Astrocyte (in vitro differentiated cells and primary cell): ENCODE data around the gene HOXA10. TPM values are rescaled to one million over a fixed set of nuclear protein-coding genes. Genes with fewer than 3 reads are reported as not detected.
A peak's percentile ranks its signal among the peaks of the same experiment; 100 is the strongest.

Experiments used
- DNase-seq: peaks from one replicate; pipeline ENCODE4 v3.0.0-alpha.2; 2010; ENCODE audit warnings: low read depth
- FAIRE-seq: peaks from 2 replicates; lab custom pipeline; 2011; peaks lifted over from hg19 to GRCh38; lab: Jason Lieb, UNC
- H2AFZ ChIP-seq: 2 replicates; pipeline ENCODE4 v1.6.0; 2012; ENCODE audit warnings: low read depth, low read length, inconsistent platforms
- H3K27ac ChIP-seq: 2 replicates; pipeline ENCODE4 v1.5.1; 2011; ENCODE audit warnings: low read depth, low read length, inconsistent platforms
- H3K27me3 ChIP-seq: 2 replicates; pipeline ENCODE4 v1.6.0; 2011; ENCODE audit warnings: low read length, inconsistent platforms; ENCODE audit not compliant: insufficient read depth
- H3K36me3 ChIP-seq: 2 replicates; pipeline ENCODE4 v1.5.1; 2011; ENCODE audit warnings: low read length, inconsistent platforms; ENCODE audit not compliant: insufficient read depth
- H3K4me1 ChIP-seq: 2 replicates; pipeline ENCODE4 v1.5.1; 2011; ENCODE audit warnings: low read length, inconsistent platforms; ENCODE audit not compliant: insufficient read depth
- H3K4me2 ChIP-seq: 2 replicates; pipeline ENCODE4 v1.6.0; 2012; ENCODE audit warnings: low read length, inconsistent platforms
- H3K4me3 ChIP-seq: 2 replicates; pipeline ENCODE4 v1.5.1; 2011; ENCODE audit warnings: low read depth, mild to moderate bottlenecking, low read length, inconsistent platforms; ENCODE audit not compliant: insufficient read depth
- H3K79me2 ChIP-seq: 2 replicates; pipeline ENCODE4 v1.6.0; 2012; ENCODE audit warnings: mild to moderate bottlenecking, low read length, inconsistent platforms; ENCODE audit not compliant: insufficient read depth
- H3K9ac ChIP-seq: 2 replicates; pipeline ENCODE4 v1.6.0; 2012; ENCODE audit warnings: mild to moderate bottlenecking, low read length, inconsistent platforms
- H3K9me3 ChIP-seq: 2 replicates; pipeline ENCODE4 v1.5.1; 2012; ENCODE audit warnings: low read depth, mild to moderate bottlenecking, low read length, inconsistent platforms; ENCODE audit not compliant: insufficient read depth
- H4K20me1 ChIP-seq: 2 replicates; pipeline ENCODE4 v1.6.0; 2012; ENCODE audit warnings: low read length, inconsistent platforms; ENCODE audit not compliant: insufficient read depth
- H3K27ac Mint-ChIP-seq: one replicate; pipeline ENCODE4 v1.8.0; 2021; ENCODE audit warnings: mild to moderate bottlenecking, mixed read lengths; ENCODE audit not compliant: unreplicated experiment
- H3K27me3 Mint-ChIP-seq: one replicate; pipeline ENCODE4 v1.8.0; 2021; ENCODE audit warnings: low read depth, mixed read lengths; ENCODE audit not compliant: unreplicated experiment
- H3K36me3 Mint-ChIP-seq: one replicate; pipeline ENCODE4 v1.8.0; 2021; ENCODE audit warnings: low read depth, mixed read lengths; ENCODE audit not compliant: unreplicated experiment
- H3K4me1 Mint-ChIP-seq: one replicate; pipeline ENCODE4 v1.8.0; 2021; ENCODE audit warnings: low read depth, mixed read lengths; ENCODE audit not compliant: unreplicated experiment
- H3K4me3 Mint-ChIP-seq: one replicate; pipeline ENCODE4 v1.8.0; 2021; ENCODE audit warnings: mild to moderate bottlenecking, moderate library complexity, mixed read lengths; ENCODE audit not compliant: unreplicated experiment
- H3K9me3 Mint-ChIP-seq: one replicate; pipeline ENCODE4 v1.8.0; 2021; ENCODE audit warnings: mild to moderate bottlenecking, mixed read lengths; ENCODE audit not compliant: unreplicated experiment
- EZH2 ChIP-seq: IDR thresholded peaks from 2 replicates; pipeline ENCODE4 v1.6.1; 2012; ENCODE audit warnings: mild to moderate bottlenecking, low read length, inconsistent platforms; ENCODE audit not compliant: insufficient read depth
- total RNA-seq: library from RNA; stranded (reverse); gene quantifications from 2 replicates; pipeline ENCODE4 v1.2.1, GENCODE V29; 2021
- TF ChIP-seq, protein P1 (sequence below): IDR thresholded peaks from 2 replicates; pipeline ENCODE4 v1.5.1; 2011; ENCODE audit warnings: low read depth, mild to moderate bottlenecking, inconsistent platforms, low read length, moderate library complexity; ENCODE audit not compliant: insufficient read depth

Gene HOXA10
- total RNA-seq, 1 donor from 2014 or later, result not detected

DNA sequence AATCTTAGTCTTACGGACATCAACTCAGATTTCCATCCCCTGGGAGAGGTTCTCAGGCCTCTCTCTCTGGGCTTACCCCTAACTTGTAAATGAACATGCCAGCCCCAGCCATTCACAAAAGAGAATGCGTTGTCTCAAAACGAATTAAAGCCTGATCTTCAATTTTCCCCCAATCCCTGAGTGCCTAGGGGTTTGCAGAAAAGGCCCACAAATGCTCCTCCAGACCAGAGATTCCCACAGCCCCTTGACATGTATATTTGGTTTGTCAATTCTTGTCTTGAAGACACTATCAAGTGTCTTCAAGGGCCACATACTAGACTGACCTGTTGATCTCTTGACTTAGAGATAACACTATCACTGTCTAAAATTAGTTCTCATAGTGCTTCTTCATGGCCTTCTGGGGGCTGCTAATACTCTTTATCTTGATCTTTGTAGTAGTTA lies 37.7 kb upstream of the HOXA10 start:
- no peak overlapping the region for H3K27ac ChIP-seq
- H3K9ac ChIP-seq, result no peak overlapping the region
- Mint-ChIP-seq H3K36me3 (peaks cover 3% of the 10 kb centered on the region), H3K4me3 (no peak overlapping the region), H3K4me1 (no peaks in the 10 kb centered on the region), H3K9me3 (peaks cover 7% of the 10 kb centered on the region), H3K27me3 (peaks cover 92% of the 10 kb centered on the region), H3K27ac (no peak overlapping the region)
- H3K4me3 ChIP-seq, result no peak overlapping the region
- no peaks in the 10 kb centered on the region for H3K36me3 ChIP-seq
- DNase-seq, result no peak
- no peak for FAIRE-seq
- H2AFZ ChIP-seq, result no peak overlapping the region
- peaks cover 100% of the 10 kb centered on the region for H3K27me3 ChIP-seq
- TF ChIP-seq EZH2, result no peak
- TF ChIP-seq, protein P1, sequence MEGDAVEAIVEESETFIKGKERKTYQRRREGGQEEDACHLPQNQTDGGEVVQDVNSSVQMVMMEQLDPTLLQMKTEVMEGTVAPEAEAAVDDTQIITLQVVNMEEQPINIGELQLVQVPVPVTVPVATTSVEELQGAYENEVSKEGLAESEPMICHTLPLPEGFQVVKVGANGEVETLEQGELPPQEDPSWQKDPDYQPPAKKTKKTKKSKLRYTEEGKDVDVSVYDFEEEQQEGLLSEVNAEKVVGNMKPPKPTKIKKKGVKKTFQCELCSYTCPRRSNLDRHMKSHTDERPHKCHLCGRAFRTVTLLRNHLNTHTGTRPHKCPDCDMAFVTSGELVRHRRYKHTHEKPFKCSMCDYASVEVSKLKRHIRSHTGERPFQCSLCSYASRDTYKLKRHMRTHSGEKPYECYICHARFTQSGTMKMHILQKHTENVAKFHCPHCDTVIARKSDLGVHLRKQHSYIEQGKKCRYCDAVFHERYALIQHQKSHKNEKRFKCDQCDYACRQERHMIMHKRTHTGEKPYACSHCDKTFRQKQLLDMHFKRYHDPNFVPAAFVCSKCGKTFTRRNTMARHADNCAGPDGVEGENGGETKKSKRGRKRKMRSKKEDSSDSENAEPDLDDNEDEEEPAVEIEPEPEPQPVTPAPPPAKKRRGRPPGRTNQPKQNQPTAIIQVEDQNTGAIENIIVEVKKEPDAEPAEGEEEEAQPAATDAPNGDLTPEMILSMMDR, result no peak
- H3K4me2 ChIP-seq, result no peak overlapping the region
- H3K79me2 ChIP-seq, result no peaks in the 10 kb centered on the region
- H3K9me3 ChIP-seq, result no peaks in the 10 kb centered on the region
- H4K20me1 ChIP-seq, result peaks cover 7% of the 10 kb centered on the region
- peaks cover 5% of the 10 kb centered on the region for H3K4me1 ChIP-seq

DNA sequence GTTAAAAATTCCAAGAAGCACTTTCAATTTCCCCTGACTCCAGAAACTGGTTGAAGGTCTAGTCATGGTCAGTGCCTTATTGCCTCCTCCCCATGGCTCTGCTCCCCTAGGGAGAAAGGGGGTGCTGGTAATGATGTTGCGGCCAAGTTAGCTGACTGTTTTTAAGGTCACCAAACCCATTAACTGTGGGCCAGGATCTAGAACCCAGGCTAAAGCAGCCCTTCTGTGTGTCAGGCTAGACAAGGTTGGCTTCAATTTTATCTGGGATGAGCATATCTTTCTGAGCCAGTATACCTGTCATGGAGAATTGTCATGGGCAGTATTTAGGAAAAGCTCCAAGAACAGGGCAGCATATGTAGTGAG lies 36.9 kb upstream of the HOXA10 start:
- peaks cover 92% of the 10 kb centered on the region for H3K27me3 Mint-ChIP-seq

More for the DNA sequence above, 36.9 kb upstream of the HOXA10 start:
- TF ChIP-seq, protein P1, result no peak
- no peak for TF ChIP-seq EZH2
- no peak overlapping the region for H3K4me3 Mint-ChIP-seq
- FAIRE-seq (no peak), DNase-seq (no peak)
- Histone ChIP-seq H3K36me3 (no peaks in the 10 kb centered on the region), H3K4me2 (peak overlapping the region; percentile 82), H3K9me3 (no peaks in the 10 kb centered on the region), H3K27me3 (peaks cover 100% of the 10 kb centered on the region), H3K79me2 (no peaks in the 10 kb centered on the region), H3K9ac (no peak overlapping the region), H3K4me3 (no peak overlapping the region), H3K27ac (no peak overlapping the region), H3K4me1 (peaks cover 5% of the 10 kb centered on the region), H2AFZ (no peak overlapping the region), H4K20me1 (peaks cover 4% of the 10 kb centered on the region)
- H3K27ac Mint-ChIP-seq, result no peak overlapping the region
- H3K9me3 Mint-ChIP-seq, result peaks cover 7% of the 10 kb centered on the region
- H3K36me3 Mint-ChIP-seq, result peaks cover 3% of the 10 kb centered on the region
- H3K4me1 Mint-ChIP-seq, result no peaks in the 10 kb centered on the region
